ENCODE data around the gene SULT2B1.

DNA sequence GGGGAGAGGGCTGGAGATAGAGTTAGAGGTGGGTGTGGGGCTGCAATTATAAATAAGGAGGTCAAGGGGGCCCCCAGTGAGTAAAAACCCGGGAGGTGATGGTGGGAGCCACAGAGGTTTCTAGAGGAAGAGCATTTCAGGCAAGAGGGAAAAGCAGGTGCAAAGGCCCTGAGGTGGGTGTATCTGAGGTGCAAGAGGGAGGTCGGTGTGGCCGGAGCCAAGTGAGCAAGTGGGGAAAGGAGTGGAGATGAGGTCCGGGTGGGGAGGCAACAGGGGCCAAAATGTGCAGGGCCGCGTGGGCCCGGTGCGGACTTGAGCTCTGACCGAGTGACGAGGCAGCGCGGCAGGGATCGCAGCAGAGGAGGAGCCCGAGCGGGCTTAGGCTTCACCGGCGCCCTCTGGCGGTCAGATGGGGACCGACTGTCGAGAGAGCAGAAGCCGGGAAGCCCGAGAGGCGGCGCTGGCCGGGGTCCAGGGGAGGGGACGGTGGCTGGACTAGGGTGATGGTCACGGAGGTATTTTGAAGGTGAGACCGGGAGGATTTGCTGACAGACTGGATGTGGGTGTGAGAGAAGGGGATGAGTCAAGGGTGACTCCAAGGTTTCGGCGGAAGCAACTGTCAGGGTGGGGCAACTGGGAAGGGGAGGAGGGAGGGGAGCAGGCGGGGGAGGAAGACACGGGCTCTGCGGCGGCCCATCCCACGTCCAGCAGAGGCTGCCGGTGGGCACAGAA, 36.9 kb downstream of the SULT2B1 start:
- TF ChIP-seq POLR2AphosphoS5 (IDR thresholded peaks at IDR 0.05; ENCODE audit: low read depth, low read length), result no peak
- no peak for TF ChIP-seq TAF1 (IDR thresholded peaks at IDR 0.05; ENCODE audit: borderline replicate concordance, low read depth, low read length)
- no peak for TF ChIP-seq POLR2A (IDR thresholded peaks at IDR 0.05; ENCODE audit: low read depth, low read length)
